Measurements from ENCODE around the gene CBLB.

CBLB gene

DNA sequence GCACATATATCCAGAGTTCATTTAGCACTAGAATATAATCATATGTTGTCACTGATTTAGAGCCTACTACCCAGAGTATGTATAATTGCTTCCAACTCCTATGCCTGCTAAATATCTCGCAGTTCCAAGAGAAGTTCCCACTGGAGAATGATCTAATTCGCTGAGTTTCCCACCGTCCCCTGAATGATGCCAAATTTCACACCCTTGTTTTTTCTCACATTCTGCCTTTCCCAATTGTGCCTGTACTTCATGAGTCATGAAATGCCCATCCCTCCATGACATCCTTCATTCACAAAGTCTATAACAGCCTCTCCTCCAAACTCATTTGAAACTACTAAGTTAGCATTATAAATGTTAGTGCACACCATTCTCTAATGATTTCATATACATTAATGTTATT, 177.2 kb downstream of the CBLB start:
- peaks cover 8% of the 10 kb centered on the region for H3K36me3 ChIP-seq (ENCODE audit: control insufficient read depth, insufficient read depth, low read length)
- DNase-seq: no peak
- no peak overlapping the region for H3K4me3 ChIP-seq (ENCODE audit: insufficient read depth, low read depth, low read length, poor library complexity, severe bottlenecking)
- H3K4me1 ChIP-seq (ENCODE audit: control insufficient read depth, insufficient read depth, low read length, poor library complexity, severe bottlenecking): no peaks in the 10 kb centered on the region
- no peak overlapping the region for H3K27ac ChIP-seq (ENCODE audit: insufficient read depth, low read length, poor library complexity, severe bottlenecking)
- no peaks in the 10 kb centered on the region for H3K9me3 ChIP-seq (ENCODE audit: control insufficient read depth, low read length)
- no peaks in the 10 kb centered on the region for H3K27me3 ChIP-seq (replicated peaks; ENCODE audit: control insufficient read depth, insufficient read depth, low read length, poor library complexity, severe bottlenecking)

DNA sequence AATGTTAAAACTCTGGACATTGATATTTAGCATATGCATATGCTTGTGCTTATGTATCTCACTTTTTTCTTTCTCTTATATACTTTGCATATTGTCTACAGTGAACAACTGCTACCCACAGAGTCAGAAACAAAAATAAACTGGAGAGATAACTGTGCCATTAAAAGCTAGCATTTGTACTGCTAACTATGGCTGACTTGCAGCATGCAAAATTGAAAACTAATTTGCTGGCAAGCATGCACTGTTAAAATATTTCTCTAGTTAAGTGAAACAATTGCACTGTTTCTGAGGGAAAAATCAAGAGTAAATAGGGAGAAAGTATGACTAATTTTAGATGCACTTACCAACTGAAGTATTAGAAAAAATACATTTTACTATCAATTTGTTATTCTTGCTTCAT, 177.8 kb downstream of the CBLB start:
- Histone ChIP-seq H3K4me1 (ENCODE audit: control insufficient read depth, insufficient read depth, low read length, poor library complexity, severe bottlenecking) (no peaks in the 10 kb centered on the region), H3K27me3 (replicated peaks; ENCODE audit: control insufficient read depth, insufficient read depth, low read length, poor library complexity, severe bottlenecking) (no peaks in the 10 kb centered on the region), H3K4me3 (ENCODE audit: insufficient read depth, low read depth, low read length, poor library complexity, severe bottlenecking) (no peak overlapping the region), H3K27ac (ENCODE audit: insufficient read depth, low read length, poor library complexity, severe bottlenecking) (no peak overlapping the region), H3K9me3 (ENCODE audit: control insufficient read depth, low read length) (no peaks in the 10 kb centered on the region), H3K36me3 (ENCODE audit: control insufficient read depth, insufficient read depth, low read length) (peaks cover 8% of the 10 kb centered on the region)
- no peak for DNase-seq

- Histone ChIP-seq H3K36me3 (ENCODE audit: control insufficient read depth, insufficient read depth, low read length) (peaks cover 14% of the 10 kb centered on the region), H3K27me3 (replicated peaks; ENCODE audit: control insufficient read depth, insufficient read depth, low read length, poor library complexity, severe bottlenecking) (no peaks in the 10 kb centered on the region)
Measured at GRCh38 chr3:105688821-105689220, 180.0 kb downstream of the CBLB start.

DNA sequence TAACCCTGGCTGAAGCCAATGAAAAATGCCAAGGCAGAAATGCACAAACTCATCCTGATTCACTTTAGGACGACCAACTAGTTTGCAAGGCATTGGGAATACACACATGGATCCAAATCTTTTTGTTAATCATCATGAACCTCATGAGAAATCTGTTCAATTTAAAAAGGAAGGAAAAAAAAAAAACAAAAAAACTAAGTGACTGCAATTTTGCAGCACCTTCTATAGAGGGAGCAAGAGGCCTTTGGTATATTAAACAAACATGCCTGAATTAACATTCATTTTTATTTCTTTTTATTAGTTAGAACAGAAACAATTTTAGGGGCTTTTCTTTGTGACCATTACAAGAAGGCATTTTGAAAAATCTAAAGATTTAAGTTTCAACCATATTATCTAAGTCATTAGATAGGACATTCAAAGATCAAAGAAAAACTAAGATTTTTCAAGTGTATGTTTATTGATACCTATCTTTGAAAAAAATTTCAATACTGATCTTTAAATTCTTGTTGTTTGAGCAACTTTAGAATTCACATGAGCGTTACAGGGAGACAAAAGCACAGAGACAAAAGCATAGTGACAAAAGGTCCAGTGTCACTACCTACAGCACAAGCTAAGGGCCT, 182.4 kb downstream of the CBLB start:
- peaks cover 12% of the 10 kb centered on the region for H3K36me3 ChIP-seq (ENCODE audit: control insufficient read depth, insufficient read depth, low read length)
- H3K4me1 ChIP-seq (ENCODE audit: control insufficient read depth, insufficient read depth, low read length, poor library complexity, severe bottlenecking): no peaks in the 10 kb centered on the region
- H3K27ac ChIP-seq (ENCODE audit: insufficient read depth, low read length, poor library complexity, severe bottlenecking): no peak overlapping the region
- no peaks in the 10 kb centered on the region for H3K27me3 ChIP-seq (replicated peaks; ENCODE audit: control insufficient read depth, insufficient read depth, low read length, poor library complexity, severe bottlenecking)
- H3K9me3 ChIP-seq (ENCODE audit: control insufficient read depth, low read length): no peaks in the 10 kb centered on the region
- no peak for DNase-seq
- no peak overlapping the region for H3K4me3 ChIP-seq (ENCODE audit: insufficient read depth, low read depth, low read length, poor library complexity, severe bottlenecking)

More at GRCh38 chr3:105688821-105689220, 180.0 kb downstream of the CBLB start:
- no peak overlapping the region for H3K27ac ChIP-seq (ENCODE audit: insufficient read depth, low read length, poor library complexity, severe bottlenecking)
- no peak overlapping the region for H3K4me3 ChIP-seq (ENCODE audit: insufficient read depth, low read depth, low read length, poor library complexity, severe bottlenecking)
- DNase-seq: no peak
- H3K9me3 ChIP-seq (ENCODE audit: control insufficient read depth, low read length): no peaks in the 10 kb centered on the region
- H3K4me1 ChIP-seq (ENCODE audit: control insufficient read depth, insufficient read depth, low read length, poor library complexity, severe bottlenecking): no peaks in the 10 kb centered on the region

DNA sequence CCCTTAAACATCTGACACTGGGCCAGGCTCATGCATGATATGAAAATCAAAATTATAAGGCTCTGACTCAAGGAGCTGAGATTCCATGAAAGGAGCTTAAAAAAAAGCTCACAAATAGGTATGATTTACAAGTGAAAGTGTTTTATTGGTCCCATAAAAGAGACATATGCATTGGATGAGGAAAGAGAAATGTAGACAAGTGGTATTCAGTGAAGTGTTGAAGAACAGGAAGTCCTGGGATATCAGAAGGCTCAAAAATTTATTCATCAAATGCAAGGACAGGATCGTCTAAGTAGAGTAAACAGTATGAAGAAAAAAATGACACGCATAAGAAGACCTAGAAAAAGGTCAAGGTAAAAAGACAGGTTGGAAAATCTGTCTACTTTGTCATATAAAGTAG, 188.9 kb downstream of the CBLB start:
- Histone ChIP-seq H3K4me1 (ENCODE audit: control insufficient read depth, insufficient read depth, low read length, poor library complexity, severe bottlenecking) (no peaks in the 10 kb centered on the region), H3K27ac (ENCODE audit: insufficient read depth, low read length, poor library complexity, severe bottlenecking) (no peak overlapping the region), H3K4me3 (ENCODE audit: insufficient read depth, low read depth, low read length, poor library complexity, severe bottlenecking) (no peak overlapping the region), H3K27me3 (replicated peaks; ENCODE audit: control insufficient read depth, insufficient read depth, low read length, poor library complexity, severe bottlenecking) (no peaks in the 10 kb centered on the region), H3K9me3 (ENCODE audit: control insufficient read depth, low read length) (no peaks in the 10 kb centered on the region), H3K36me3 (ENCODE audit: control insufficient read depth, insufficient read depth, low read length) (peaks cover 36% of the 10 kb centered on the region)
- no peak for DNase-seq

- Histone ChIP-seq H3K27me3 (replicated peaks; ENCODE audit: control insufficient read depth, insufficient read depth, low read length, poor library complexity, severe bottlenecking) (no peaks in the 10 kb centered on the region), H3K9me3 (ENCODE audit: control insufficient read depth, low read length) (no peaks in the 10 kb centered on the region), H3K4me1 (ENCODE audit: control insufficient read depth, insufficient read depth, low read length, poor library complexity, severe bottlenecking) (no peaks in the 10 kb centered on the region), H3K36me3 (ENCODE audit: control insufficient read depth, insufficient read depth, low read length) (peaks cover 35% of the 10 kb centered on the region), H3K4me3 (ENCODE audit: insufficient read depth, low read depth, low read length, poor library complexity, severe bottlenecking) (no peak overlapping the region), H3K27ac (ENCODE audit: insufficient read depth, low read length, poor library complexity, severe bottlenecking) (no peak overlapping the region)
- no peak for DNase-seq
Measured at GRCh38 chr3:105678017-105678416, 190.8 kb downstream of the CBLB start.

- DNase-seq: no peak
- no peaks in the 10 kb centered on the region for H3K9me3 ChIP-seq (ENCODE audit: control insufficient read depth, low read length)
- H3K27ac ChIP-seq (ENCODE audit: insufficient read depth, low read length, poor library complexity, severe bottlenecking): no peak overlapping the region
- no peak overlapping the region for H3K4me3 ChIP-seq (ENCODE audit: insufficient read depth, low read depth, low read length, poor library complexity, severe bottlenecking)
- no peaks in the 10 kb centered on the region for H3K27me3 ChIP-seq (replicated peaks; ENCODE audit: control insufficient read depth, insufficient read depth, low read length, poor library complexity, severe bottlenecking)
- no peaks in the 10 kb centered on the region for H3K4me1 ChIP-seq (ENCODE audit: control insufficient read depth, insufficient read depth, low read length, poor library complexity, severe bottlenecking)
- peaks cover 31% of the 10 kb centered on the region for H3K36me3 ChIP-seq (ENCODE audit: control insufficient read depth, insufficient read depth, low read length)
Measured at GRCh38 chr3:105676621-105677300, 192.1 kb downstream of the CBLB start.

- Histone ChIP-seq H3K27ac (ENCODE audit: insufficient read depth, low read length, poor library complexity, severe bottlenecking) (no peak overlapping the region), H3K36me3 (ENCODE audit: control insufficient read depth, insufficient read depth, low read length) (peaks cover 39% of the 10 kb centered on the region), H3K27me3 (replicated peaks; ENCODE audit: control insufficient read depth, insufficient read depth, low read length, poor library complexity, severe bottlenecking) (no peaks in the 10 kb centered on the region), H3K4me3 (ENCODE audit: insufficient read depth, low read depth, low read length, poor library complexity, severe bottlenecking) (no peak overlapping the region), H3K9me3 (ENCODE audit: control insufficient read depth, low read length) (no peaks in the 10 kb centered on the region), H3K4me1 (ENCODE audit: control insufficient read depth, insufficient read depth, low read length, poor library complexity, severe bottlenecking) (no peaks in the 10 kb centered on the region)
- DNase-seq: no peak
Measured at GRCh38 chr3:105674437-105675065, 194.3 kb downstream of the CBLB start.

GRCh38 chr3:105672996-105673395, 195.8 kb downstream of the CBLB start:
- H3K4me1 ChIP-seq (ENCODE audit: control insufficient read depth, insufficient read depth, low read length, poor library complexity, severe bottlenecking): no peaks in the 10 kb centered on the region
- no peak overlapping the region for H3K27ac ChIP-seq (ENCODE audit: insufficient read depth, low read length, poor library complexity, severe bottlenecking)
- peaks cover 29% of the 10 kb centered on the region for H3K36me3 ChIP-seq (ENCODE audit: control insufficient read depth, insufficient read depth, low read length)
- no peaks in the 10 kb centered on the region for H3K27me3 ChIP-seq (replicated peaks; ENCODE audit: control insufficient read depth, insufficient read depth, low read length, poor library complexity, severe bottlenecking)
- H3K4me3 ChIP-seq (ENCODE audit: insufficient read depth, low read depth, low read length, poor library complexity, severe bottlenecking): no peak overlapping the region
- H3K9me3 ChIP-seq (ENCODE audit: control insufficient read depth, low read length): no peaks in the 10 kb centered on the region
- DNase-seq: no peak

DNA sequence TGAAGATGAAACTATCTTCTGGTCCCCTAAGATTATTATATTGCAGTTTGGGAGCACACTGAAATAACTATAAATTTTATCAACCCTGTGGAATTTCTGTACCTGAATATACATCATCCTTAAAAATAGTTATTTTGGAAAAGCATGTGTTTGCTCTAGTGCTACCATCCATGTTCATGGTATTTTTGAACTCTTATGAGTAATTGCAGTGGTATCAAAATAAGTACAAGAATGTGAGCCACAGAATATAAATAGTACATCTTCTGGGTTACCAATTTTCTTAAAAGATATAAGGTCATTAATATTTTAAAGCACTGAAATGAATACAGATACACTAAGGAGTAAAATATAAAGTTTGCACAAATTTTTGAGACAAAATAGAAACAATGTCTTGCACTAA, 206.5 kb downstream of the CBLB start:
- Histone ChIP-seq H3K36me3 (ENCODE audit: control insufficient read depth, insufficient read depth, low read length) (peaks cover 12% of the 10 kb centered on the region), H3K9me3 (ENCODE audit: control insufficient read depth, low read length) (no peaks in the 10 kb centered on the region), H3K27ac (ENCODE audit: insufficient read depth, low read length, poor library complexity, severe bottlenecking) (no peak overlapping the region), H3K4me3 (ENCODE audit: insufficient read depth, low read depth, low read length, poor library complexity, severe bottlenecking) (no peak overlapping the region), H3K27me3 (replicated peaks; ENCODE audit: control insufficient read depth, insufficient read depth, low read length, poor library complexity, severe bottlenecking) (no peaks in the 10 kb centered on the region), H3K4me1 (ENCODE audit: control insufficient read depth, insufficient read depth, low read length, poor library complexity, severe bottlenecking) (no peaks in the 10 kb centered on the region)
- DNase-seq: no peak
